Measurements from ENCODE around the gene GALE.

Gene GALE

GRCh38 chr1:23774174-23774880, 26.2 kb downstream of the GALE start:
- Histone ChIP-seq H3K36me3 (replicated peaks; ENCODE audit: low read depth, low read length) (no peaks in the 10 kb centered on the region), H3K9me3 (ENCODE audit: insufficient read depth, low read length) (no peaks in the 10 kb centered on the region), H3K27ac (ENCODE audit: low read length) (no peak overlapping the region), H3K27me3 (ENCODE audit: low read depth, low read length) (no peaks in the 10 kb centered on the region), H3K79me2 (ENCODE audit: low read length) (peaks cover 21% of the 10 kb centered on the region), H2AFZ (ENCODE audit: low read depth, low read length) (no peak overlapping the region), H3K9ac (ENCODE audit: low read length) (no peak overlapping the region), H4K20me1 (ENCODE audit: insufficient read depth, low read length) (peaks cover 5% of the 10 kb centered on the region; the same call in 1 of the 2 replicates), H3K4me2 (ENCODE audit: low read length) (no peak overlapping the region), H3K4me3 (ENCODE audit: low read length) (no peak overlapping the region), H3K4me1 (ENCODE audit: low read length) (peaks cover 3% of the 10 kb centered on the region)
- no peak for TF ChIP-seq CTCF (IDR thresholded peaks at IDR 0.05; ENCODE audit: low read depth, low read length)
- no peak for TF ChIP-seq EZH2phosphoT487 (IDR thresholded peaks at IDR 0.05; ENCODE audit: low read depth)

GRCh38 chr1:23772854-23773242, 27.7 kb downstream of the GALE start:
- TF ChIP-seq EZH2phosphoT487 (IDR thresholded peaks at IDR 0.05; ENCODE audit: low read depth), result no peak
- TF ChIP-seq CTCF (IDR thresholded peaks at IDR 0.05; ENCODE audit: low read depth, low read length), result no peak
- Histone ChIP-seq H3K27ac (ENCODE audit: low read length) (no peak overlapping the region), H3K79me2 (ENCODE audit: low read length) (peaks cover 8% of the 10 kb centered on the region), H3K27me3 (ENCODE audit: low read depth, low read length) (no peaks in the 10 kb centered on the region), H3K4me2 (ENCODE audit: low read length) (no peak overlapping the region), H4K20me1 (ENCODE audit: insufficient read depth, low read length) (no peaks in the 10 kb centered on the region), H3K4me1 (ENCODE audit: low read length) (no peaks in the 10 kb centered on the region), H3K9ac (ENCODE audit: low read length) (no peak overlapping the region), H3K4me3 (ENCODE audit: low read length) (no peak overlapping the region), H3K36me3 (replicated peaks; ENCODE audit: low read depth, low read length) (no peaks in the 10 kb centered on the region), H3K9me3 (ENCODE audit: insufficient read depth, low read length) (no peaks in the 10 kb centered on the region), H2AFZ (ENCODE audit: low read depth, low read length) (no peak overlapping the region)

GRCh38 chr1:23772049-23772853, 28.3 kb downstream of the GALE start:
- Histone ChIP-seq H3K79me2 (ENCODE audit: low read length) (peaks cover 2% of the 10 kb centered on the region; the same call in 1 of the 2 replicates), H3K9me3 (ENCODE audit: insufficient read depth, low read length) (no peaks in the 10 kb centered on the region), H2AFZ (ENCODE audit: low read depth, low read length) (no peak overlapping the region), H3K27me3 (ENCODE audit: low read depth, low read length) (no peaks in the 10 kb centered on the region), H3K36me3 (replicated peaks; ENCODE audit: low read depth, low read length) (no peaks in the 10 kb centered on the region), H3K4me1 (ENCODE audit: low read length) (no peaks in the 10 kb centered on the region), H3K4me2 (ENCODE audit: low read length) (peak overlapping the region; percentile 69), H3K27ac (ENCODE audit: low read length) (no peak overlapping the region), H4K20me1 (ENCODE audit: insufficient read depth, low read length) (no peaks in the 10 kb centered on the region), H3K9ac (ENCODE audit: low read length) (no peak overlapping the region), H3K4me3 (ENCODE audit: low read length) (no peak overlapping the region)
- TF ChIP-seq CTCF (IDR thresholded peaks at IDR 0.05; ENCODE audit: low read depth, low read length) (peak; percentile 86), EZH2phosphoT487 (IDR thresholded peaks at IDR 0.05; ENCODE audit: low read depth) (no peak)

- H3K9ac ChIP-seq (ENCODE audit: low read length), result no peak overlapping the region
- no peaks in the 10 kb centered on the region for H3K36me3 ChIP-seq (replicated peaks; ENCODE audit: low read depth, low read length)
- no peaks in the 10 kb centered on the region for H3K27me3 ChIP-seq (ENCODE audit: low read depth, low read length)
These were observed 31.8 kb downstream of the GALE start for GRCh38 chr1:23768733-23769132.

More at GRCh38 chr1:23768733-23769132, 31.8 kb downstream of the GALE start:
- Histone ChIP-seq H2AFZ (ENCODE audit: low read depth, low read length) (no peak overlapping the region), H3K4me2 (ENCODE audit: low read length) (no peak overlapping the region), H3K4me1 (ENCODE audit: low read length) (no peaks in the 10 kb centered on the region), H4K20me1 (ENCODE audit: insufficient read depth, low read length) (no peaks in the 10 kb centered on the region), H3K79me2 (ENCODE audit: low read length) (no peaks in the 10 kb centered on the region), H3K27ac (ENCODE audit: low read length) (no peak overlapping the region), H3K9me3 (ENCODE audit: insufficient read depth, low read length) (no peaks in the 10 kb centered on the region), H3K4me3 (ENCODE audit: low read length) (no peak overlapping the region)
- no peak for TF ChIP-seq EZH2phosphoT487 (IDR thresholded peaks at IDR 0.05; ENCODE audit: low read depth)
- TF ChIP-seq CTCF (IDR thresholded peaks at IDR 0.05; ENCODE audit: low read depth, low read length), result no peak

Measured in OCI-LY3 (cell line).